SJCRH30 (cell line): ENCODE results near the gene RBM43. TPM values are rescaled to one million over a fixed set of nuclear protein-coding genes. Genes with fewer than 3 reads are reported as not detected.

Experiments used
- DNase-seq, 2 experiments: peaks; one replicate each; pipeline ENCODE4 v3.0.0-alpha.2; 2015 to 2020
- H3K27ac ChIP-seq: fragments of 250-450 bp; sonication (Bioruptor Pico); 2 replicates; pipeline ENCODE4 v1.5.1; 2020; ENCODE audit warnings: mild to moderate bottlenecking, moderate library complexity
- H3K27me3 ChIP-seq: fragments of 250-450 bp; sonication (Bioruptor Pico); 2 replicates; pipeline ENCODE4 v1.5.1; 2020; ENCODE audit warnings: mild to moderate bottlenecking, moderate library complexity
- H3K36me3 ChIP-seq: fragments of 250-450 bp; sonication (Bioruptor Pico); 2 replicates; pipeline ENCODE4 v1.5.1; 2020; ENCODE audit warnings: mild to moderate bottlenecking, moderate library complexity
- H3K4me1 ChIP-seq: fragments of 250-450 bp; sonication (Bioruptor Pico); 2 replicates; pipeline ENCODE4 v1.5.1; 2020; ENCODE audit warnings: mild to moderate bottlenecking, moderate library complexity
- H3K4me3 ChIP-seq: fragments of 250-450 bp; sonication (Bioruptor Pico); 2 replicates; pipeline ENCODE4 v1.5.1; 2020; ENCODE audit warnings: mild to moderate bottlenecking, moderate library complexity
- H3K9me3 ChIP-seq: fragments of 250-450 bp; sonication (Bioruptor Pico); replicated peaks from 2 replicates; pipeline ENCODE4 v1.5.1; 2020; ENCODE audit warnings: mild to moderate bottlenecking, moderate library complexity
- total RNA-seq: library from RNA; depleted of rRNA; stranded (reverse); fragments of >200 nt; shearing (Covaris generic); gene quantifications from 2 replicates; pipeline ENCODE4 v1.2.3, GENCODE V29; 2014

Gene RBM43
- total RNA-seq, 1 experiment from 2014 or later, result 1.3 TPM

DNA sequence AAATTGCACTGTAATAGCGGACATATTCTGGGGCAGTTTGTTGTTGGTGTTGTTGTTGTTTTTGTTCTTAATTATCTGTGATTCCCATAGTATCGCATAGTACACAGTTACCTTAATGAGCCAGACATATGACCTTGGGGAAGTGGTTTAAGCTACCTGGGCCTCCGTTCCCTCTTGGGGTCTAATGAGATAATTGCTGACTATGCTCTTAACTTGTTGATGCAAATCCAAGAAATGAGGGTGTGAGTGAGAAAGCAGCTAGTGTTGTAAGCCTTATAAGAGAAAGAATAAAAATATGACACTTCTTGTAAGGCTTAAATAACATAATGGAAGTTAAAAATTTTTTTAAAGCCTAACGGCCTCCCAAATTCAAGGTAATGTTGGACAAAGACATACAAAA lies 20.7 kb upstream of the RBM43 start:
- Histone ChIP-seq H3K4me1 (no peaks in the 10 kb centered on the region), H3K36me3 (no peaks in the 10 kb centered on the region), H3K9me3 (no peaks in the 10 kb centered on the region), H3K4me3 (no peak overlapping the region), H3K27me3 (0 out of 2 replicates have a peak, but pooled peaks cover 4% of the 10 kb centered on the region), H3K27ac (no peak overlapping the region)
- no peak for DNase-seq

DNA sequence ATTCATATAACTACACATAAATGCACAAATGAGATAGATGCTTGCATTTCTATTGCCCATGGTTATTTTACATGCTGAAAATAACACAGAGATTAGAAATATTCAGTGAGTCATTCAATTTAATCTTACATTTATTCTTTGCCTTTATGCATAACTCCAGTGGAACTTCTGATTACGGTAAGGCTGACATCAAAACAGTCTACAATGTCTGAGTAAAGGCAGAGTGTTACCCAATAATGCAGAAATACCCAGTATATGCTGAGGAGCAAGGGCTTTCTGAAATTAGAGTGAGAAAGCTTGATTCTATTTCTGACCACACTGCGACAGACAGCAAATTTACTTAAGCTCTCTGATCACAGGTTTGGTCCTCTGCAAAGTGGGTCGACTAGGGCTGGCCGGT lies 18.6 kb upstream of the RBM43 start:
- Histone ChIP-seq H3K36me3 (no peaks in the 10 kb centered on the region), H3K27ac (no peak overlapping the region)

DNA sequence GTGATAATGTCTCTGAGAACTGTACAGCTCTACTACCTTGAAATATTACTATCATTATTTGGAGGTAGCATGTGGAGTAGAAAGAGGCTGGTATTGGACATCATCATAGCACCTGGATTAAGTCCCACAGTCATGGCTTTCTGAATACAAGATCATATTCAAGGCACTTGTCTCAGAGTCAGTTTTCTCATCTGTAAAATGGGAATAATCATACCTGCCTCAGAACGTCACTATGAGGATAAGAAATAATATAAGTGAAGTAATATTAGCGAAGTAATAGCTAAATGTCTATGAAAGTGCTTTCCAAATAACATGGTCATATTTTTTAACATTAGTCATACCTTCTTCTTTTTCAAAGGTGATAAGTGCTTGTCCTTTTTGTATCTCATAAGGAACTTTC lies 16.8 kb upstream of the RBM43 start:
- Histone ChIP-seq H3K4me3 (no peak overlapping the region), H3K36me3 (no peaks in the 10 kb centered on the region), H3K27me3 (0 out of 2 replicates have a peak, but pooled peaks cover 2% of the 10 kb centered on the region)

More for the DNA sequence above, 18.6 kb upstream of the RBM43 start:
- no peak for DNase-seq
- H3K9me3 ChIP-seq, result no peaks in the 10 kb centered on the region
- H3K4me3 ChIP-seq, result no peak overlapping the region
- no peaks in the 10 kb centered on the region for H3K4me1 ChIP-seq
- 0 out of 2 replicates have a peak, but pooled peaks cover 4% of the 10 kb centered on the region for H3K27me3 ChIP-seq

DNA sequence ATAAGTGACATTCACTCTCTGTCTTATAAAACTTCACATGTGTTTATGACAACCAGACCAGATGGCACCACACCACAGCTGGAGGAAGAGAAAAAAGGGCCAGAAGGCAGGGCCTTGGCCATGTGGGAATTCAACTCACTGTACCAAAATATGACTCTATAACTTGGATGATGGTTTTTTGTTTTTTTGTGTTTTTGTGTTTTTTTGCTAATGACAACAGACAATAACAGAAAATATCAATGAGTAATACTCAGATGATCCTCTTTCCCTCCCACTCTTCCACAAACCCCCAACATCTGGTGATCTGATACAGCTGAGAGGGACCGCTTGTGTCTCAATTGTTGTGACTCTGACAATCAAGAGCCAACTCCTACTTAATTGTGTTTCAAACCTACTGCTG lies 15.4 kb upstream of the RBM43 start:
- H3K4me3 ChIP-seq, result no peak overlapping the region
- DNase-seq, result no peak
- no peaks in the 10 kb centered on the region for H3K4me1 ChIP-seq
- no peak overlapping the region for H3K27ac ChIP-seq
- H3K27me3 ChIP-seq, result no peaks in the 10 kb centered on the region
- H3K36me3 ChIP-seq, result no peaks in the 10 kb centered on the region
- no peaks in the 10 kb centered on the region for H3K9me3 ChIP-seq

More for the DNA sequence above, 16.8 kb upstream of the RBM43 start:
- no peak for DNase-seq
- no peak overlapping the region for H3K27ac ChIP-seq
- no peaks in the 10 kb centered on the region for H3K4me1 ChIP-seq
- H3K9me3 ChIP-seq, result no peaks in the 10 kb centered on the region

DNA sequence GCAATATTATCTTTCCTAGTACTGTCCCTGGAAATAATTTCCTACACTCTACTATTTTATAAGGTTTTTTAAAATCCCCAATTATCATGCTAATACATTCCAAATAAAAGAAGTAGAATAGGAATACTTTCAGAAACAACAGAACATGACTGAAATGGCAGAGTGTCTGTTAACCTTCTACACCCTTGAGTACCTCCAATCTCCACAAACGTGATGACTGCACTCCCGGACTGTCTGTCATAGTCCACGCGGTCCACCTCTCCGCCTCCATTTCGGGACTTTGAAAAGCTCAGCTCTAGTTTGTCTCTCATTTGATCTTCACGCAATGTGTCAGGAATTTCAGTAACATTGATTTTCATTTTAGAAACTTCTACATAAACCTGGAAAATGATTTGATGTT lies 13.6 kb upstream of the RBM43 start:
- no peak for DNase-seq
- no peaks in the 10 kb centered on the region for H3K4me1 ChIP-seq
- no peaks in the 10 kb centered on the region for H3K27me3 ChIP-seq
- H3K36me3 ChIP-seq, result no peaks in the 10 kb centered on the region
- no peak overlapping the region for H3K4me3 ChIP-seq
- H3K27ac ChIP-seq, result no peak overlapping the region
- H3K9me3 ChIP-seq, result no peaks in the 10 kb centered on the region

DNA sequence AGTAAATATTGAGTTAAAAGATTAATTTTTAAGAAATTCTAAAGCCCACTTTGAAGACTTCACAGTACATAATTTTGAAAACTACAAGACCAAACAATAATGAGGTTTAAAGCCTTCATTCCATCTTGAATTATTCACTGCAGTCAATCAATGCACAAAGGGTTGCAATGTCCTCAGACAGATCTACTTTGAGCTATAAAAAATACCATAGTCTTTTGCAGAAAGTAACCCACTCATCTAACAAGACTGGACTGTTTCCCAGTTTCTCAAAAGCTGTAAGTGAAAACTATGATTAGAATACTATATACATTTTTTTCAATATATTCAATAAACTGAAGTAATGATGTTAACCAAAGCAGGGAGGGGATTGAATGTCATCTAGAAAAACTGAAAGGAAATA lies 10.2 kb upstream of the RBM43 start:
- H3K27me3 ChIP-seq, result no peaks in the 10 kb centered on the region
- H3K27ac ChIP-seq, result no peak overlapping the region
- H3K4me3 ChIP-seq, result no peak overlapping the region
- DNase-seq, result no peak
- H3K4me1 ChIP-seq, result no peaks in the 10 kb centered on the region
- H3K36me3 ChIP-seq, result no peaks in the 10 kb centered on the region
- H3K9me3 ChIP-seq, result no peaks in the 10 kb centered on the region

DNA sequence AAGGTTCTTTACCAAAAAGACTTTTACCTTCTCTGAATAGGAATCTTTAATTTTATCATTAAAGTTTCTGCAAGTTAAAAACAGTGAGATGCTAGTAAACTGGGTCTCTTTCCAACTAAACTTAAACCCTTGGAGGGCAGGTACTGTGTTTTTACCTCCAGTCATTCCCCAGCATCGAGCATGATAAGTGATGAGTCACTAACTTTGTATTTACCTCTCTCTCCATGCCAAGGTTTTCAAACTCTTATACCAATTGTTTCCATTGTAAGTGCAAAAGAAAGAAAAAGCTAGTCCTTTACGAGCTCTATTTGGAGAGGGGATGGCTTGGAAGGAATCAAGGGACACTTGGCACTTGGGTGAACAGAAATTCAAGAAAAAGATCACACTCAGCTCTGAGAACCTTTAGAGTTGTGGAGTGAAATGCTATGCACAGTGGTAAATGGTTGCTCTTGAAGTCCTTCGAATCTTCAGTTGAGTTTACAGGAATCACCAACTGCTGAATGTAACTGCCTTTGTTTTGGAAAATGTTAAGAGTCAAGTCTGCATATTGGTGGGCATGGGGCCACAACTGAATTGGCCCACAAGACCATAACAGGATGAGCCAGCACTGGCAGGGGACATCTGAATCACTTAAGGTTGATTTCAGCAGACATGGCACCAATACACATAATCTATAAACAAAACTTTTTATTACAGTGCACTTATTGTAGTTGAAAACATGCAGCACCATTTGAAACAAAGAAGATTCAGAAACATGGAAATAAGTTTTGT lies 8.3 kb upstream of the RBM43 start:
- no peak overlapping the region for H3K4me3 ChIP-seq
- no peaks in the 10 kb centered on the region for H3K36me3 ChIP-seq
- H3K4me1 ChIP-seq, result no peaks in the 10 kb centered on the region
- H3K27ac ChIP-seq, result no peak overlapping the region
- no peaks in the 10 kb centered on the region for H3K9me3 ChIP-seq
- no peak for DNase-seq
- no peaks in the 10 kb centered on the region for H3K27me3 ChIP-seq

DNA sequence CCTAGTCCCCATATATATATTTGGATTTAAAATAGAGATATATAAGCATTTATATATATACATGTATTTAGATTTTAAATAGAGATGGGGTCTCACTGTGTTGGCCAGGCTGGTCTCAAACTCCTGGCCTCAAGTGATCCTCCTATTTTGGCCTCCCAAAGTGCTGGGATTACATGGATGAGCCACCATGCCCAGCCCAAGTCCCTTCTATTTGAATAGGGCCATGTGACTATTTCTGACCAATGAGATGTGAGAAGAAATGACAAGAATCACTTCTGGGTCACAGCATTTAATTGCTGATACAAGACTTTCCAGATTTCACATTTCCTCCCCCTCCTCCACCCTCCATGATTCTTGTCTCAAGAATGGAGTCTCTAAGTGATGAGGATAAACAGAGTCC lies 6.4 kb upstream of the RBM43 start:
- Histone ChIP-seq H3K9me3 (no peaks in the 10 kb centered on the region), H3K4me1 (no peaks in the 10 kb centered on the region), H3K27me3 (no peaks in the 10 kb centered on the region), H3K4me3 (no peak overlapping the region), H3K36me3 (no peaks in the 10 kb centered on the region), H3K27ac (no peak overlapping the region)
- no peak for DNase-seq

DNA sequence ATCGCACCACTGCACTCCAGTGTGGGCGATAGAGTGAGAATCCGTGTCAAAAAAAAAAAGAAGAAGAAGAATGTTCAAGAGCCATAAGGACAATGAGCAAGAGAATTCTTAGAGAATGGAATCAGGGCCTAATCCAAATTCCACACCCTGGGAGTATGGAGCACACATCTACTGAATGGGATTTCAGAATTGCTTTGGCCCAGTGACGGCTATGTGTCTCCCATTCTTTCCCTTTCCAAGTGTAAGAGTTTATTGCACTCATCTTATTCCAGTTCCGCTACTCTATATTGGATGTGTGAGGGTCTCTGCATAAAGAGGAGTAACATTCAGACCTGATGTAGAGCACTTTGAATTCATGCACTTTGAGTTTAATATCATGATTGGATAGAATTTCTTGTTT lies 5.9 kb upstream of the RBM43 start:
- no peak overlapping the region for H3K4me3 ChIP-seq
- no peaks in the 10 kb centered on the region for H3K9me3 ChIP-seq
- DNase-seq, result no peak
- no peak overlapping the region for H3K27ac ChIP-seq
- no peaks in the 10 kb centered on the region for H3K27me3 ChIP-seq
- no peaks in the 10 kb centered on the region for H3K4me1 ChIP-seq
- no peaks in the 10 kb centered on the region for H3K36me3 ChIP-seq

DNA sequence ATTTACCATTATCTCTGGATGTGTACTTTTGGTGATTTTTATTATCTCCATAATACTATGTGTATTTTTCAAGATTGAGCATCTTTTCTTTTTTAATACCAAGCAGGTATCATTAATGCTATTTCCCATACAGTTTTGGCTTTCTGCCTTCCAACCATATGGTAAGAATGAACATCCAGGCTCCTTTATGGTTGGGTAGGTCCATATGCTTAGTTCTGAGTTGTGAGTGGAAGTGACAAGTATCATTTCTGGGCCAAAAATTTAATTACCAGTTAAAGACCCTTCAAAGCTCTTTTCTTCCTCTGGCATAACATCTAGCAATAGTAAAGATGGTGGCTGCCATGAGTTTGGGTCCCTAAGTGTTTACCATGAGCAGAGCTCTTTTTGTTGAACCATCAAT lies 4.3 kb upstream of the RBM43 start:
- no peak for DNase-seq
- no peaks in the 10 kb centered on the region for H3K27me3 ChIP-seq
- no peak overlapping the region for H3K27ac ChIP-seq
- no peaks in the 10 kb centered on the region for H3K36me3 ChIP-seq
- no peak overlapping the region for H3K4me3 ChIP-seq
- no peaks in the 10 kb centered on the region for H3K9me3 ChIP-seq
- H3K4me1 ChIP-seq, result no peaks in the 10 kb centered on the region

DNA sequence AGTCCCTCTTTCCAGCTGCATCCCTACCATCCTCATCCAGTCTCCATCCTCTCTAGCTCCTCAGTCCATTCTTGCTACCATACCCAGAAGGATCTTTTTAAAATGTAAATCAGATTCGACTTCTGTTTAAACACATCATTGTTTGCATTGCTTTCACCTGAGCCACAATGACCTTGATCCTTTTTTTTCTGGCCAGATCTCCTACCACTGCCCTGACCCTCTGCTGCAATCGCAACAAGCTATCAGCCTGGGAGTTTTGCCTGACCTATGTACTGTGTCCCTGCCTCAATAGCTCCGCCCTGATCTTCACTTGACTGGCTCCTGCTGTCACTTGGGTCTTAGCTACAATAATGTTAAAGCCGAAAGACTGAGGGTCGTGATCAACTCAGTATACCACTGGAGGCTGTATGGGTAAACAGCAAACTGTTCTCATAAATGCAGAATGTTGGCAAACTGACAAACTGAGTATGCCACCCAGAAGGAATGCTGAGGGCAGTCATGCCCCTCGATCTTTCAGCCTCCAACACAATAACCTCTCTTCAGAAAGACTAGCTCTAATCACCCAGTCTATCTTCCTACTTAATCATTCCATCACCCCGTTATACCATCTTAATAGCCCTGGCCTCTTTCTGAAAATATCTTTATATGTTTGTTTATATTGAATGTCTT lies 2.6 kb upstream of the RBM43 start:
- no peak overlapping the region for H3K27ac ChIP-seq
- H3K27me3 ChIP-seq, result no peaks in the 10 kb centered on the region
- DNase-seq, result no peak
- no peaks in the 10 kb centered on the region for H3K4me1 ChIP-seq
- no peaks in the 10 kb centered on the region for H3K9me3 ChIP-seq
- no peaks in the 10 kb centered on the region for H3K36me3 ChIP-seq
- no peak overlapping the region for H3K4me3 ChIP-seq

DNA sequence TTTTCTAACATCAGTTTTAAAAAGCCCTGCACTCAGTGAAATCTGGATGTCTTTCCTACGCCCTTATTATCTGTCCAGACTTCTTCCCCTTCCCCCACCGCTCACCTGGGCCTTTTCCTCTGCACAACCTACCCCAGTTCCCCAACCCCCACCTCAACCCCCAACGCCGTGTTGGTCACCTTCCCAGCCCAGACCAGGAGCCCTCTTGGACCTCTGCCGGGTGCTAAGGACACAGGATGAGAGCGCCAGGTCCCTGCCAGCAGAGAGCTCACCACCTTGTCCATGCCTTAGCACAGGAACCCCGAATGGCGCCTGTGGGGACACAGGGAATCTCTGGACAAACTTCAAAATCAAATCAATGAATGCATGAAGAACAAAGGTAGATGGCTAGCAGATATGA lies 966 bp upstream of the RBM43 start:
- no peaks in the 10 kb centered on the region for H3K27me3 ChIP-seq
- H3K4me3 ChIP-seq, result no peak overlapping the region
- no peaks in the 10 kb centered on the region for H3K36me3 ChIP-seq
- DNase-seq, result no peak
- H3K9me3 ChIP-seq, result no peaks in the 10 kb centered on the region
- H3K27ac ChIP-seq, result no peak overlapping the region
- peaks cover 9% of the 10 kb centered on the region for H3K4me1 ChIP-seq

DNA sequence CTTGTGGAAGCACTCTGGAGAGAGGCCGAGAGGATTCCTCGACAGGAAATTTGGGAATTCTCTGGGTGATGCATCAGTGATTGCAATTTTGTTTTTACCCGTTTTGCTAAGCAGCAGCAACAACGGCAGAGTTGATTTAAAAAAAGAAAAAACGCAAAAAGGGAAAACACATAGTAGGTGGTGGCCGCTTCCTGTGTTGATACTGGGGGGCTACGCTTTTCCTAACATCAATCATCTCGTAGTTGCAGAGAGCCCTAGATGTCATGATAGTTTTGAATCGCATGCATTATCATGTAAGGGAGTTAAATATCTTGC lies 271 bp upstream of the RBM43 start:
- DNase-seq, result no peak
- Histone ChIP-seq H3K9me3 (no peaks in the 10 kb centered on the region), H3K27ac (peak overlapping the region; percentile 80), H3K27me3 (no peaks in the 10 kb centered on the region), H3K36me3 (no peaks in the 10 kb centered on the region), H3K4me3 (peak overlapping the region; percentile 67), H3K4me1 (peaks cover 10% of the 10 kb centered on the region)

DNA sequence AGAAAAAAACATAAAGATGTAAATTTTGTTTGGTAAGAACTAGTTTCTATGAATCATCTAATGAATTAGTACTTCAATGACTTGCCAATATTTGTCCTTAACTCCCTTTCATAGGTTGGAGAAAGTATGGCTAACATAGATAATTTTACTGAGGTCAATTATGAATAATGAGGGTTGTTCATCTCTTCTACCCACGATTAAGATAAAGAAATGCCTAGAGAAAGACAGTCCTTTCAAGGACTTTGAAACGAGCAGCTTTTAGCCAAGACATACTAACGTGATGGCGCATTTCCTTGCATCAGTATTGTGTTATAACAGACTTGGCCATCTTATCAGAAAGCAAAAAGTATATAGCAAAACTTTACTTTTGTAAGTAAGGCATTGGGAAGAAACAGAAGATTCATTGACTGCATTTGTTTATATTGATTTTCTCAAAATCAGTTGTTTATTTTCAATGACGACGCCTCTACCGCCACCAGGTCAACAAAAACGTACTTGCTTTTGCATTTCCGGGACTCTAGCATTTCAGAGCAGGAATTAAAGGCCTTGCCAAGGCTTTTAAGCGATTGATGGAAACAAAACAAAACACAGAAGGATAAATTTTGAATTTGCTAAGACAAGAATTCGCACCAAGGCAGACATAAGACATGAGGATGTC lies 961 bp downstream of the RBM43 start:
- Histone ChIP-seq H3K9me3 (no peaks in the 10 kb centered on the region; the same call in 1 of the 2 replicates), H3K4me1 (peaks cover 10% of the 10 kb centered on the region), H3K27ac (peak overlapping the region; percentile 80), H3K4me3 (peak overlapping the region; percentile 67), H3K27me3 (no peaks in the 10 kb centered on the region), H3K36me3 (no peaks in the 10 kb centered on the region)
- DNase-seq, result no peak

DNA sequence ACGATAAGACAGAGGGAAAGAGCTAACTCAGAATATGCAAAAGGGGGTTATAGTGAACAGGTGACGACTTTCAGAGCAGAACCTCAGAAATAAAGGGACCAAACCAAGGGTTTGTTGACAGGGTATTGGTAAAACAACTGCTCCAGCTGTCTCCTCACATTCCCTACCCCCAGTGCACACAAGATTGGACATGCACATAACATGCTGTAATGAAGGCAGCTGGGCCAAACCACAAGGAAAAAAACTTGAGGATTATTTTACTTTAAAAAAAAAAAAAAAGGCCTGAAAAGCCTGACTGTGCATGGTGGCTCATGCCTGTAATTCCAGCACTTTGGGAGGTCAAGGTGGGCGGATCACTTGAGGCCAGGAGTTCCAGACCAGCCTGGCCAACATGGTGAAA lies 3.5 kb downstream of the RBM43 start:
- no peaks in the 10 kb centered on the region for H3K36me3 ChIP-seq
- H3K4me3 ChIP-seq, result no peak overlapping the region
- no peaks in the 10 kb centered on the region for H3K27me3 ChIP-seq
- peak; percentile 78 to 85 for DNase-seq
- H3K27ac ChIP-seq, result peak overlapping the region; percentile 20
- no peaks in the 10 kb centered on the region; the same call in 1 of the 2 replicates for H3K9me3 ChIP-seq
- peaks cover 10% of the 10 kb centered on the region for H3K4me1 ChIP-seq
